SK-N-SH treated with all-trans-retinoic acid at 6 μM for 48 hours (cell line): ENCODE measurements around the gene EXOC4.

ENCODE experiments used
- ARNTL ChIP-seq: fragments of 450-650 bp; formaldehyde crosslinking; IDR thresholded peaks from 2 replicates; pipeline ENCODE4 v1.5.0; 2020; ENCODE audit warnings: low read depth, mild to moderate bottlenecking, moderate library complexity, borderline replicate concordance
- BACH2 ChIP-seq: fragments of 250-450 bp; sonication (Bioruptor Pico); IDR thresholded peaks from 2 replicates; pipeline ENCODE4 v1.9.0; 2021; ENCODE audit warnings: mild to moderate bottlenecking, borderline replicate concordance
- CSDC2 ChIP-seq: fragments of 250-450 bp; sonication (Bioruptor Pico); IDR thresholded peaks from 2 replicates; pipeline ENCODE4 v1.5.0; 2020; ENCODE audit warnings: mild to moderate bottlenecking, moderate library complexity
- PPARA ChIP-seq: fragments of 250-450 bp; sonication (Bioruptor Pico); IDR thresholded peaks from 2 replicates; pipeline ENCODE4 v1.5.0; 2020; ENCODE audit warnings: mild to moderate bottlenecking, borderline replicate concordance
- TCF4 ChIP-seq: fragments of 250-450 bp; sonication (Bioruptor Pico); IDR thresholded peaks from 2 replicates; pipeline ENCODE4 v1.8.0; 2021; ENCODE audit warnings: mild to moderate bottlenecking, moderate library complexity, borderline replicate concordance
- ZC3H10 ChIP-seq: fragments of 250-450 bp; sonication (Bioruptor Pico); IDR thresholded peaks from 2 replicates; pipeline ENCODE4 v1.5.1; 2021; ENCODE audit warnings: mild to moderate bottlenecking, moderate library complexity
- ZFP30 ChIP-seq: fragments of 450-650 bp; formaldehyde crosslinking; IDR thresholded peaks from 2 replicates; pipeline ENCODE4 v1.5.0; 2022; ENCODE audit warnings: mild to moderate bottlenecking, moderate library complexity
- ZNF8 ChIP-seq: fragments of 450-650 bp; formaldehyde crosslinking; IDR thresholded peaks from 2 replicates; pipeline ENCODE4 v1.5.0; 2020; ENCODE audit warnings: mild to moderate bottlenecking, moderate library complexity
- TF ChIP-seq, protein P1 (sequence below): fragments of 250-450 bp; sonication (Bioruptor Pico); IDR thresholded peaks from 2 replicates; pipeline ENCODE4 v1.5.1; 2020; ENCODE audit warnings: low read depth, mild to moderate bottlenecking, moderate library complexity
- TF ChIP-seq, protein P2 (sequence below): fragments of 250-450 bp; sonication (Bioruptor Pico); IDR thresholded peaks from 2 replicates; pipeline ENCODE4 v1.5.0; 2020; ENCODE audit warnings: mild to moderate bottlenecking, moderate library complexity

DNA sequence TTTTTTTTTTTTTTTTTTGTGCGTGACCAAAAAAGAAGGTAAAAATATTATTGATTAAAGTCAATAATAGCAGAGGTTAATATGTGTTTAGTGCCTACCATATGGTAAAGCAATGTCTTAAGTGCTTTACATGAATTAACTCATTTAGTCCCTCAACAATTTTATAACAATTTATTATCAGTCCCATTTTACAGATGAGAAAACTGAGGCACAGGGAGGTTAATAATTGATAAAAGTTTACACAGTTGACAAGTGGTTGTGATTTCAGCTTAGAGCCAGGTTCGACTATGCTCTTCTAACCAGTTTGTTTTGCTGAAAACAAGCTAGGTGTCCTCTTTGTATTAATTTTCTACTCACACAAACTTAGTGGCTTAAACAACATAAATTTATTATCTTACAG is 67.0 kb downstream of the EXOC4 start:
- no peak for TF ChIP-seq ZC3H10 (CRISPR knock-in tag)
- TF ChIP-seq TCF4 (CRISPR knock-in tag) = no peak
- TF ChIP-seq, protein P1, sequence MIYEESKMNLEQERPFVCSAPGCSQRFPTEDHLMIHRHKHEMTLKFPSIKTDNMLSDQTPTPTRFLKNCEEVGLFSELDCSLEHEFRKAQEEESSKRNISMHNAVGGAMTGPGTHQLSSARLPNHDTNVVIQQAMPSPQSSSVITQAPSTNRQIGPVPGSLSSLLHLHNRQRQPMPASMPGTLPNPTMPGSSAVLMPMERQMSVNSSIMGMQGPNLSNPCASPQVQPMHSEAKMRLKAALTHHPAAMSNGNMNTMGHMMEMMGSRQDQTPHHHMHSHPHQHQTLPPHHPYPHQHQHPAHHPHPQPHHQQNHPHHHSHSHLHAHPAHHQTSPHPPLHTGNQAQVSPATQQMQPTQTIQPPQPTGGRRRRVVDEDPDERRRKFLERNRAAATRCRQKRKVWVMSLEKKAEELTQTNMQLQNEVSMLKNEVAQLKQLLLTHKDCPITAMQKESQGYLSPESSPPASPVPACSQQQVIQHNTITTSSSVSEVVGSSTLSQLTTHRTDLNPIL (CRISPR knock-in tag) = no peak
- no peak for TF ChIP-seq ZFP30 (CRISPR knock-in tag)
- TF ChIP-seq, protein P2, sequence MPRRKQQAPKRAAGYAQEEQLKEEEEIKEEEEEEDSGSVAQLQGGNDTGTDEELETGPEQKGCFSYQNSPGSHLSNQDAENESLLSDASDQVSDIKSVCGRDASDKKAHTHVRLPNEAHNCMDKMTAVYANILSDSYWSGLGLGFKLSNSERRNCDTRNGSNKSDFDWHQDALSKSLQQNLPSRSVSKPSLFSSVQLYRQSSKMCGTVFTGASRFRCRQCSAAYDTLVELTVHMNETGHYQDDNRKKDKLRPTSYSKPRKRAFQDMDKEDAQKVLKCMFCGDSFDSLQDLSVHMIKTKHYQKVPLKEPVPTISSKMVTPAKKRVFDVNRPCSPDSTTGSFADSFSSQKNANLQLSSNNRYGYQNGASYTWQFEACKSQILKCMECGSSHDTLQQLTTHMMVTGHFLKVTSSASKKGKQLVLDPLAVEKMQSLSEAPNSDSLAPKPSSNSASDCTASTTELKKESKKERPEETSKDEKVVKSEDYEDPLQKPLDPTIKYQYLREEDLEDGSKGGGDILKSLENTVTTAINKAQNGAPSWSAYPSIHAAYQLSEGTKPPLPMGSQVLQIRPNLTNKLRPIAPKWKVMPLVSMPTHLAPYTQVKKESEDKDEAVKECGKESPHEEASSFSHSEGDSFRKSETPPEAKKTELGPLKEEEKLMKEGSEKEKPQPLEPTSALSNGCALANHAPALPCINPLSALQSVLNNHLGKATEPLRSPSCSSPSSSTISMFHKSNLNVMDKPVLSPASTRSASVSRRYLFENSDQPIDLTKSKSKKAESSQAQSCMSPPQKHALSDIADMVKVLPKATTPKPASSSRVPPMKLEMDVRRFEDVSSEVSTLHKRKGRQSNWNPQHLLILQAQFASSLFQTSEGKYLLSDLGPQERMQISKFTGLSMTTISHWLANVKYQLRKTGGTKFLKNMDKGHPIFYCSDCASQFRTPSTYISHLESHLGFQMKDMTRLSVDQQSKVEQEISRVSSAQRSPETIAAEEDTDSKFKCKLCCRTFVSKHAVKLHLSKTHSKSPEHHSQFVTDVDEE (CRISPR knock-in tag) = no peak
- no peak for TF ChIP-seq BACH2
- TF ChIP-seq ZNF8 = no peak
- no peak for TF ChIP-seq PPARA (CRISPR knock-in tag)
- no peak for TF ChIP-seq ARNTL (CRISPR knock-in tag)
- TF ChIP-seq CSDC2 (CRISPR knock-in tag) = no peak
